Body of pancreas (tissue), 4 donors: Measurements from ENCODE around the gene KIFC3. TPM values are rescaled to one million over a fixed set of nuclear protein-coding genes. Genes with fewer than 3 reads are reported as not detected.
"Not testable (repeated sequence)": the region's sequence is repeated elsewhere in the genome, so short reads cannot be mapped to it uniquely, and the experiment has no call there.

ENCODE experiments used
- ATAC-seq: fragments of 150-250 bp; one replicate; pipeline ENCODE4 v1.9.1; 2016
- DNase-seq, 4 donors: peaks; one replicate each; pipeline ENCODE4 v3.0.0-alpha.2; 2019
- H3K27ac ChIP-seq, 4 donors: fragments of 200-600 bp; sonication (generic); 1 replicate in 3 of 4; 2 replicates in 1 of 4; pipeline versions ENCODE4 v1.5.1 to v1.6.1; 2016 to 2019; ENCODE audit warnings: mild to moderate bottlenecking in 1 of 4, mixed read lengths in 1 of 4, moderate library complexity in 1 of 4
- H3K27me3 ChIP-seq, 2 donors: fragments of 200-600 bp; sonication (generic); one replicate each; pipeline ENCODE4 v1.6.0; 2016; ENCODE audit warnings: mild to moderate bottlenecking in 1 of 2
- H3K36me3 ChIP-seq, 2 donors: fragments of 200-600 bp; sonication (generic); replicated peaks in 1 of 2; 2 replicates each; pipeline ENCODE4 v1.5.1; 2016; ENCODE audit warnings: low read depth in 2 of 2; ENCODE audit not compliant: insufficient read depth in 1 of 2
- H3K4me1 ChIP-seq: fragments of 200-600 bp; sonication (generic); one replicate; pipeline ENCODE4 v1.6.0; 2016
- H3K4me3 ChIP-seq, 2 donors: fragments of 200-600 bp; sonication (generic); 1 replicate in 1 of 2; 2 replicates in 1 of 2; pipeline ENCODE4 v1.5.1; 2016 to 2019
- H3K9me3 ChIP-seq, 3 donors: fragments of 200-600 bp; sonication (generic); 1 replicate in 2 of 3; 2 replicates in 1 of 3; pipeline ENCODE4 v1.5.1; 2016
- POLR2A ChIP-seq, 3 donors: fragments of 450-650 bp; IDR thresholded peaks; one replicate each; pipeline ENCODE4 v1.6.1; 2016; ENCODE audit warnings: antibody characterized with exemption in 3 of 3, mild to moderate bottlenecking in 2 of 3
- WGBS, 2 donors: methylation state at CpG; one replicate each; pipeline ENCODE4 v1.1.5; 2017; 5-methylcytosine and 5-hydroxymethylcytosine counted together
- intact Hi-C: fragments of 100-400 bp; cut with DNase I; formaldehyde crosslinking; loops from one replicate; pipeline ENCODE4 v1.15.1; 2023
- total RNA-seq, 2 donors: library from RNA; depleted of rRNA; stranded (reverse); fragments of >200 nt; gene quantifications; one replicate each; pipeline ENCODE4 v1.1.0, GENCODE V29; 2016
- TF ChIP-seq, protein P1 (sequence below), 7 experiments: fragments of 450-650 bp in 4 of 7; fragments of 200-600 bp in 3 of 7; sonication (generic) in 3 of 7; IDR thresholded peaks; one replicate each; pipeline ENCODE4 v1.5.1; 2016 to 2019; ENCODE audit warnings: antibody characterized with exemption in 7 of 7

Gene KIFC3
- total RNA-seq, 2 donors from 2014 or later: 120 to 205 TPM

DNA sequence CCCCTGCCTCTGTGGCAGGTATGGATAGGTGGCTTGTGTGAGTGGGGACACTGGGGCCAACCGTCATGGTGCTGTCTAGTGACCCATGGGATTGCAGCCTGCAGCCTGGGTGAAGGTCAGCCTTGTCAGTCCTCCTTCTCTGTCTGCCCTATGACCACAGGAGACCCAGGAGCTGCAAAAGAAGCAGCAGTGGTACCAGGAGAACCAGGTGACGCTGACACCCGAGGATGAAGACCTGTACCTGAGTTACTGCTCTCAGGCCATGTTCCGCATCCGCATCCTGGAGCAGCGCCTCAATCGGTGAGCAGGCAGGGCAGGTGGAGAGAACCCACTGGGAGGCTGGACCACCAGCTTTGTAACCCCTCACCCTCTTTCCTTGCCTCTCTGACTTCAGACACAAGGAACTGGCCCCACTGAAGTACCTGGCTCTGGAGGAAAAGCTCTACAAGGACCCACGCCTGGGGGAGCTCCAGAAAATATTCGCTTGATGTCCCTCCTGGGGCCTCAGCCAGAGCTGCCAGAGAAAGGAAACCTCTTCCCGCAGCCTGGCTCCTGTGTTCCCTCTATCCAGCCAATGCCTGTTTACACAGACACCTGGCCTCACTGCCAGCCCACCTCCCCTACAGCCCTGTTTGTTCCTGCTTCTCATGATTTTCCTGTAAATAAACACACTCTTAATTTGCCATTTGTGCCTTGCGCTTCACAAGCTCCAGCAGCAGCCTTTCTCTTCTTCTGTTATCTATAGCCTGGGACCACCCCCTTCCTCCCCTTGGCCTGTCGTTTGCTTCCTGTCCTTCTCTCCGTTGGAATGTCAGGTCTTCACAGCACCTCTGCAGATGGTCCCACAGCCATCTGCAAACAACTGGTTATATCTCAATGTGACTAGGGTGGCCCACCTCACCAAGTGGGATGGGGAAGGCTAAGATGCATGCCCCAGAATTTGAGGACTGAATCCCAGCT lies 71.2 kb downstream of the KIFC3 start:
- no peak for ATAC-seq
- WGBS, 2 donors: 74 to 76% methylated on average over 11 to 13 of the region's 13 CpGs

DNA sequence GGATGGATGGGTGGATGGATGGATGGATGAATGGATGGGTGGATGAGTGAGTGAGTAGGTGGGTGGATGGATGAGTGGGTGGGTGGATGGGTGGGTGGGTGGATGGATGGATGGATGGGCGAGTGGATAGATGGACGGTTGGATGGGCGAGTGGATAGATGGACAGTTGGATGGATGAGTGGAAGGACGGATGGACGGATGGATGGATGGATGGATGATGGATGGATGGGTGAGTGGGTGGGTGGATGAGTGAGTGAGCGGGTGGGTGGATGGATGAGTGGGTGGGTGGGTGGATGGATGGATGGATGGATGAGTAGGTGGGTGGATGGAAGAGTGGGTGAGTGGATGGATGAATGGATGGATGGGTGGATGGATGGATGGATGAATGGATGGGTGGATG lies 72.4 kb downstream of the KIFC3 start:
- H3K4me1 ChIP-seq, DNase-seq, ATAC-seq, H3K4me3 ChIP-seq, H3K9me3 ChIP-seq, H3K36me3 ChIP-seq, H3K27me3 ChIP-seq, H3K27ac ChIP-seq: not testable (repeated sequence)
- intact Hi-C loops: loop anchor here (5.0 kb wide), 1 partner anchor 78 kb away; no protein-coding TSS in a partner anchor
- 87% methylated on average over 5 to 6 of the region's 6 CpGs for WGBS, 2 donors

More for the DNA sequence above, 71.2 kb downstream of the KIFC3 start:
- no peak for DNase-seq
- Histone ChIP-seq H3K27ac (no peak overlapping the region), H3K4me1 (peaks cover 7% of the 10 kb centered on the region), H3K36me3 (no peaks in the 10 kb centered on the region), H3K27me3 (no peaks in the 10 kb centered on the region), H3K4me3 (no peak overlapping the region), H3K9me3 (no peaks in the 10 kb centered on the region)
- TF ChIP-seq POLR2A (IDR thresholded peaks at IDR 0.05): no peak
- TF ChIP-seq, protein P1, sequence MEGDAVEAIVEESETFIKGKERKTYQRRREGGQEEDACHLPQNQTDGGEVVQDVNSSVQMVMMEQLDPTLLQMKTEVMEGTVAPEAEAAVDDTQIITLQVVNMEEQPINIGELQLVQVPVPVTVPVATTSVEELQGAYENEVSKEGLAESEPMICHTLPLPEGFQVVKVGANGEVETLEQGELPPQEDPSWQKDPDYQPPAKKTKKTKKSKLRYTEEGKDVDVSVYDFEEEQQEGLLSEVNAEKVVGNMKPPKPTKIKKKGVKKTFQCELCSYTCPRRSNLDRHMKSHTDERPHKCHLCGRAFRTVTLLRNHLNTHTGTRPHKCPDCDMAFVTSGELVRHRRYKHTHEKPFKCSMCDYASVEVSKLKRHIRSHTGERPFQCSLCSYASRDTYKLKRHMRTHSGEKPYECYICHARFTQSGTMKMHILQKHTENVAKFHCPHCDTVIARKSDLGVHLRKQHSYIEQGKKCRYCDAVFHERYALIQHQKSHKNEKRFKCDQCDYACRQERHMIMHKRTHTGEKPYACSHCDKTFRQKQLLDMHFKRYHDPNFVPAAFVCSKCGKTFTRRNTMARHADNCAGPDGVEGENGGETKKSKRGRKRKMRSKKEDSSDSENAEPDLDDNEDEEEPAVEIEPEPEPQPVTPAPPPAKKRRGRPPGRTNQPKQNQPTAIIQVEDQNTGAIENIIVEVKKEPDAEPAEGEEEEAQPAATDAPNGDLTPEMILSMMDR (IDR thresholded peaks at IDR 0.05): no peak
- intact Hi-C loops: no loop called here

DNA sequence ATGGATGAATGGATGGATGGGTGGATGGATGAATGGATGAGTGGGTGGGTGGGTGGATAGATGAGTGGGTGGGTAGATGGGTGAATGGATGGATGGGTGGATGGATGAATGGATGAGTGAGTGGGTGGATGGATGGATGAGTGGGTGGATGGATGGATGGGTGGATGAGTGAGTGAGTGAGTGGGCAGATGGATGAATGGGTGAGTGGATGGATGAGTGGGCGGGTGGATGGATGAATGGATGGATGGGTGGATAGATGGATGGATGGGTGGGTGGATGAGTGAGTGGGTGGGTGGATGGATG lies 73.2 kb downstream of the KIFC3 start:
- no peak overlapping the region for H3K4me3 ChIP-seq
- 75 to 89% methylated on average over 1 of the region's 1 CpG for WGBS, 2 donors
- no peaks in the 10 kb centered on the region for H3K4me1 ChIP-seq
- TF ChIP-seq, protein P1 (IDR thresholded peaks at IDR 0.05): no peak
- no peak for TF ChIP-seq POLR2A (IDR thresholded peaks at IDR 0.05)
- H3K27ac ChIP-seq: no peak overlapping the region
- intact Hi-C loops: loop anchor here (5.0 kb wide), 1 partner anchor 77 kb away; no protein-coding TSS in a partner anchor
- no peaks in the 10 kb centered on the region for H3K9me3 ChIP-seq
- DNase-seq (no peak), ATAC-seq (no peak)
- no peaks in the 10 kb centered on the region for H3K36me3 ChIP-seq
- no peaks in the 10 kb centered on the region for H3K27me3 ChIP-seq

DNA sequence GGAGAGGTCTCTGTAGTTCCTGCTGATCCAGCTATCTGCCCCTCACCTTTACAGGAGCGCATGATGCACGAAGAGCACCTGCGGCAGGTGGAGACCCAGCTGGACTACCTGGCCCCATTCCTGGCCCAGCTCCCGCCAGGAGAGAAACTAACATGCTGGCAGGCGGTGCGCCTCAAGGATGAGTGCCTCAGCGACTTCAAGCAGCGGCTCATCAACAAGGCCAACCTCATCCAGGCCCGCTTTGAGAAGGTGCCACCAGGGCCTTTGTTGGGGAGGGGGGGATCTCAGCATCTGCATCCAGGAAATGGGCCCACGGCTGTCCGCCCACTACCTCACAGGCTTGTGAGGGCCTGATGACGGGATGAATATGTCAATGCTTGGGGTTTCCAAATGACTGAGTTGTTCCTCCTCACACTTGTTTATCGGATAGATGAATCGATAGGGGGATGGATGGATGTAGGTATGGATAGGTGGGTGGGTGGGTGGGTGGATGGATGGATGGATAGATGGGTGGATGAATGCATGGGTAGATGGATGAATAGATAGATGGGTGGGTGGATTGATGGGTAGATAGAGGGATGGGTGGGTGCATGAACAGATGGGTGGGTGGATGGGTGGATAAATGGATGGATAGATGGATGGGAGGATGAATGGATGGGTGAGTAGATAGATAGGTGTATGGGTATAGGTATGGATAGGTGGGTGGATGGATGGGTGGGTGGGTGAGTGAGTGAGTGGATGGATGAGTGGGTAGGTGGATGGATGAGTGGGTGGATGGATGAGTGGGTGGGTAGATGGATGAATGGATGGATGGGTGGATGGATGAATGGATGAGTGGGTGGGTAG lies 73.7 kb downstream of the KIFC3 start:
- Histone ChIP-seq H3K36me3 (no peaks in the 10 kb centered on the region), H3K4me3 (no peak overlapping the region), H3K9me3 (no peaks in the 10 kb centered on the region), H3K27ac (no peak overlapping the region), H3K27me3 (no peaks in the 10 kb centered on the region), H3K4me1 (no peaks in the 10 kb centered on the region)
- intact Hi-C loops: loop anchor here (5.0 kb wide), 1 partner anchor 76 kb away; no protein-coding TSS in a partner anchor
- no peak for ATAC-seq
- TF ChIP-seq, protein P1 (IDR thresholded peaks at IDR 0.05): no peak
- no peak for TF ChIP-seq POLR2A (IDR thresholded peaks at IDR 0.05)
- DNase-seq: no peak
- 97% methylated on average over 4 to 14 of the region's 14 CpGs for WGBS, 2 donors

DNA sequence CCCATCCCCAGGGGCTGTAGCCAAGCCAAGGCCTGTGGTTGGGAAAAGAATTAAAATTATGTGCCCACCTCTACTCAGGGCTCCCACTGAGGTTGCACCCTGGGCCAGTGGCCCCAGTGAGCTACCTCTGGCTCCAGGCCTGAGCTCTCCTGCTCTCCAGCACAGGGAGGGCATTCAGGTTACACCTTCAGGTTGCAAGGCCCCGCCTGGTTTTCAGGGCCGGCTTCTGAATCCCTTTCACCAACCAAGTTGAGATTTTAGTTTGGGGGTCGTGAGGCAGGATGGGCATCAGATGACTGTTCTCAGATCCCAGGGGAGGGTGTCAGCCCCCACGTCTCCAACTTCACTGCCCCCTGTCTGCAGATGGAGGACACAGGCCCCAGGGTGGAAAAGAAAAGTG lies 74.7 kb downstream of the KIFC3 start:
- intact Hi-C loops: loop anchor here (5.0 kb wide), 1 partner anchor 75 kb away; no protein-coding TSS in a partner anchor
- no peak for ATAC-seq
- no peaks in the 10 kb centered on the region for H3K9me3 ChIP-seq
- H3K27ac ChIP-seq: no peak overlapping the region
- H3K4me1 ChIP-seq: no peaks in the 10 kb centered on the region
- 50 to 80% methylated on average over 1 to 4 of the region's 4 CpGs for WGBS, 2 donors
- H3K4me3 ChIP-seq: no peak overlapping the region
- TF ChIP-seq, protein P1 (IDR thresholded peaks at IDR 0.05): no peak
- TF ChIP-seq POLR2A (IDR thresholded peaks at IDR 0.05): no peak
- no peak for DNase-seq
- no peaks in the 10 kb centered on the region for H3K27me3 ChIP-seq
- no peaks in the 10 kb centered on the region for H3K36me3 ChIP-seq
